HepG2 (cell line): ENCODE results near the gene GIPC1. TPM values are rescaled to one million over a fixed set of nuclear protein-coding genes. Genes with fewer than 3 reads are reported as not detected.

Experiments
- AFF4 ChIP-seq: sonication (generic); formaldehyde crosslinking; IDR thresholded peaks from 2 replicates; pipeline ENCODE4 v1.4.0; 2020; ENCODE audit warnings: missing genetic modification reagents
- E2F2 ChIP-seq: sonication (generic); formaldehyde crosslinking; IDR thresholded peaks from 2 replicates; pipeline ENCODE4 v1.4.0; 2020; ENCODE audit warnings: missing genetic modification reagents, borderline replicate concordance
- EED ChIP-seq: sonication (generic); formaldehyde crosslinking; IDR thresholded peaks from 2 replicates; pipeline ENCODE4 v1.5.0; 2020; ENCODE audit warnings: mild to moderate bottlenecking, missing genetic modification reagents
- EP300 ChIP-seq, 3 experiments: sonication (generic) in 1 of 3; formaldehyde crosslinking in 1 of 3; IDR thresholded peaks; 2 replicates each; pipeline versions ENCODE4 v1.5.1 to v1.6.1; 2011 to 2020; ENCODE audit warnings: low read depth in 2 of 3, low read length in 2 of 3, borderline replicate concordance in 1 of 3, improper control_type of control experiment in 1 of 3, mild to moderate bottlenecking in 1 of 3, missing genetic modification reagents in 1 of 3, moderate library complexity in 1 of 3
- ETV6 ChIP-seq: sonication (generic); formaldehyde crosslinking; conservative IDR thresholded peaks from 2 replicates; pipeline ENCODE4 v1.4.0; 2020; ENCODE audit warnings: missing genetic modification reagents
- FOXO4 ChIP-seq: sonication (generic); formaldehyde crosslinking; conservative IDR thresholded peaks from 2 replicates; pipeline ENCODE4 v1.8.1; 2023; ENCODE audit warnings: missing genetic modification reagents
- MIXL1 ChIP-seq: IDR thresholded peaks from 2 replicates; pipeline ENCODE4 v1.6.1; 2016
- MXD4 ChIP-seq: IDR thresholded peaks from 2 replicates; pipeline ENCODE4 v1.6.1; 2016; ENCODE audit warnings: mild to moderate bottlenecking, missing biosample characterization, missing genetic modification reagents
- SAFB2 ChIP-seq: sonication (generic); formaldehyde crosslinking; IDR thresholded peaks from 2 replicates; pipeline ENCODE4 v1.5.1; 2020; ENCODE audit warnings: missing genetic modification reagents, low read depth, mild to moderate bottlenecking, borderline replicate concordance
- SALL1 ChIP-seq: sonication (generic); formaldehyde crosslinking; IDR thresholded peaks from 2 replicates; pipeline ENCODE4 v1.8.0; 2022; ENCODE audit warnings: mild to moderate bottlenecking, missing genetic modification reagents
- SIN3B ChIP-seq: fragments of 150-350 bp; IDR thresholded peaks from 2 replicates; pipeline ENCODE4 v1.6.1; 2014; ENCODE audit warnings: low read length
- ZBTB10 ChIP-seq: sonication (generic); formaldehyde crosslinking; IDR thresholded peaks from 2 replicates; pipeline ENCODE4 v1.4.0; 2020; ENCODE audit warnings: missing genetic modification reagents, borderline replicate concordance
- ZGPAT ChIP-seq: IDR thresholded peaks from 2 replicates; pipeline ENCODE4 v1.6.1; 2016; ENCODE audit warnings: mild to moderate bottlenecking
- ZNF205 ChIP-seq: IDR thresholded peaks from 2 replicates; pipeline ENCODE4 v1.6.1; 2018; ENCODE audit warnings: missing biosample characterization, missing genetic modification reagents
- polyA plus RNA-seq, 8 experiments: library from polyadenylated mRNA; depleted of rRNA in 3 of 8; stranded (reverse) in 7 of 8; unstranded in 1 of 8; fragments of >200 nt; fragmentation: Illumina TruSeq in 4 of 8; extraction: Trizol in 4 of 8; gene quantifications; 2 replicates each; pipeline versions ENCODE4 v1.2.1 to v1.2.3, GENCODE V29; 2011 to 2016; ENCODE audit warnings: low read depth in 4 of 8, missing spikeins in 1 of 8, mixed read lengths in 1 of 8; ENCODE audit not compliant: insufficient read depth in 1 of 8
- total RNA-seq, 5 experiments: library from RNA; depleted of rRNA; stranded (reverse); fragments of >200 nt; fragmentation: Illumina TruSeq; extraction: Trizol; gene quantifications; 2 replicates each; pipeline ENCODE4 v1.2.3, GENCODE V29; 2016; ENCODE audit warnings: low read depth in 1 of 5
- TF ChIP-seq, protein P1 (sequence below): sonication (generic); formaldehyde crosslinking; conservative IDR thresholded peaks from 2 replicates; pipeline ENCODE4 v1.8.0; 2022; ENCODE audit warnings: missing genetic modification reagents

GIPC1 gene
- total and polyA plus RNA-seq, 2 of the 13 experiments (the other 11 are each of a cell fraction or from before 2014, with no cell fraction given), result 27.1 to 48.1 TPM

DNA sequence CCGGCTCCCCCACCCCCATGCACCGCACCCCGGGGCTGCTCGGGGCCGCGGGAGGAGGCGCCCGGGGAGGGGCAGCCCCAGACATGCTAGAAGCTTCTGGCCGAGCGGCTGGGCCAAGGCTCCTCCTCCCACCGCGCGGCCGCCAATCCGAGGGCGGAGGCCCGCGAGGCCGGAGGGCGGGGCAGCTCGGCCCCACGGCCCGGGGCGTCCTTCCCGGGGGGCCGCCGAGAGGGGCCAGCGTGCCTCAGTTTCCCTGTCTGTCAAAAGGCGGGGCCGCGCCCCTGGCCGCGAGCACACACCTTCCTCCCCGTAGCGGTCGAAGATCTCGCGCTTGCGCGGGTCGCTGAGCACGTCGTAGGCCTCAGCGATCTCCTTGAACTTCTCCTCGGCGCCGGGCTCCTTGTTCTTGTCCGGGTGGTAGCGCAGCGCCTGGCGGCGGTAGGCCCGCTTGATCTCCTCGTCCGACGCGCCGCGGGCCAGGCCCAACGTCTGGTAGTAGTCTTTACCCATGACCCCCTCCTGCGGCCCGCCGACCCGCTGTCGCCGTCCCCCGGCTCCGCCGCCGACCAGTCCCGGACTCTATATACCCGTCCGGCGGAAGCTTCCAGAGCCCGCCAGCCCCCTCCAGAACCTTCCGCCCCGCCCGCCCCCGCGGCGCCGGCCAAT is 22.0 kb upstream of the GIPC1 start, which contains the start of gene DNAJB1 (continued):
- TF ChIP-seq, protein P1, sequence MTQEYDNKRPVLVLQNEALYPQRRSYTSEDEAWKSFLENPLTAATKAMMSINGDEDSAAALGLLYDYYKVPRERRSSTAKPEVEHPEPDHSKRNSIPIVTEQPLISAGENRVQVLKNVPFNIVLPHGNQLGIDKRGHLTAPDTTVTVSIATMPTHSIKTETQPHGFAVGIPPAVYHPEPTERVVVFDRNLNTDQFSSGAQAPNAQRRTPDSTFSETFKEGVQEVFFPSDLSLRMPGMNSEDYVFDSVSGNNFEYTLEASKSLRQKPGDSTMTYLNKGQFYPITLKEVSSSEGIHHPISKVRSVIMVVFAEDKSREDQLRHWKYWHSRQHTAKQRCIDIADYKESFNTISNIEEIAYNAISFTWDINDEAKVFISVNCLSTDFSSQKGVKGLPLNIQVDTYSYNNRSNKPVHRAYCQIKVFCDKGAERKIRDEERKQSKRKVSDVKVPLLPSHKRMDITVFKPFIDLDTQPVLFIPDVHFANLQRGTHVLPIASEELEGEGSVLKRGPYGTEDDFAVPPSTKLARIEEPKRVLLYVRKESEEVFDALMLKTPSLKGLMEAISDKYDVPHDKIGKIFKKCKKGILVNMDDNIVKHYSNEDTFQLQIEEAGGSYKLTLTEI (CRISPR knock-in tag), result no peak
- TF ChIP-seq SIN3B (peak; percentile 30), FOXO4 (0 out of 2 replicates have a peak, but pooled peaks have one; percentile 90), EP300 (IDR thresholded peaks at IDR 0.05; ENCODE audit: low read depth in 2 of 2, low read length in 2 of 2) (no peak), EP300 (CRISPR knock-in tag; IDR thresholded peaks at IDR 0.05; ENCODE audit: borderline replicate concordance) (peak; percentile 60), SALL1 (peak; percentile 58), ZBTB10 (peak; percentile 56; the same call in 1 of the 2 replicates), E2F2 (CRISPR knock-in tag) (peak; percentile 21; the same call in 1 of the 2 replicates), ZNF205 (CRISPR knock-in tag) (peak; percentile 36; the same call in 1 of the 2 replicates), MIXL1 (0 out of 2 replicates have a peak, but pooled peaks have one; percentile 22), MXD4 (peak; percentile 48; the same call in 1 of the 2 replicates), SAFB2 (CRISPR knock-in tag) (peak; percentile 45), ETV6 (CRISPR knock-in tag) (peak; percentile 80; the same call in 1 of the 2 replicates), EED (peak; percentile 42; the same call in 1 of the 2 replicates), ZGPAT (CRISPR knock-in tag) (peak; percentile 61; the same call in 1 of the 2 replicates), AFF4 (CRISPR knock-in tag) (no peak)
